ENCODE data around the gene GRPEL2.

Gene GRPEL2

GRCh38 chr5:149372932-149373331, 27.6 kb downstream of the GRPEL2 start:
- no peak for TF ChIP-seq CTCF (conservative IDR thresholded peaks at IDR 0.05; ENCODE audit: low read depth, low read length)
- no peak overlapping the region for H3K4me2 ChIP-seq
- no peaks in the 10 kb centered on the region for H3K36me3 ChIP-seq (ENCODE audit: insufficient read depth)
- H3K4me1 ChIP-seq (ENCODE audit: low read depth, poor library complexity, severe bottlenecking), result no peaks in the 10 kb centered on the region
- H3K9ac ChIP-seq, result no peak overlapping the region
- H3K79me2 ChIP-seq (ENCODE audit: insufficient read depth, low read depth), result no peaks in the 10 kb centered on the region
- no peak overlapping the region for H3K4me3 ChIP-seq (IDR thresholded peaks at IDR 0.05; ENCODE audit: insufficient read depth, low read depth, low read length)
- H3K27ac ChIP-seq, result no peak overlapping the region
- no peaks in the 10 kb centered on the region for H3K27me3 ChIP-seq (ENCODE audit: insufficient read depth, low read depth)
- H4K20me1 ChIP-seq (ENCODE audit: insufficient read depth), result no peaks in the 10 kb centered on the region
- H2AFZ ChIP-seq (ENCODE audit: low read depth), result no peak overlapping the region

GRCh38 chr5:149374303-149374702, 29.0 kb downstream of the GRPEL2 start:
- Histone ChIP-seq H3K9ac (no peak overlapping the region), H3K36me3 (ENCODE audit: insufficient read depth) (no peaks in the 10 kb centered on the region), H3K4me2 (no peak overlapping the region), H3K79me2 (ENCODE audit: insufficient read depth, low read depth) (no peaks in the 10 kb centered on the region), H3K4me1 (ENCODE audit: low read depth, poor library complexity, severe bottlenecking) (no peaks in the 10 kb centered on the region), H2AFZ (ENCODE audit: low read depth) (no peak overlapping the region), H4K20me1 (ENCODE audit: insufficient read depth) (no peaks in the 10 kb centered on the region), H3K27me3 (ENCODE audit: insufficient read depth, low read depth) (no peaks in the 10 kb centered on the region), H3K27ac (no peak overlapping the region), H3K4me3 (IDR thresholded peaks at IDR 0.05; ENCODE audit: insufficient read depth, low read depth, low read length) (no peak overlapping the region)
- TF ChIP-seq CTCF (conservative IDR thresholded peaks at IDR 0.05; ENCODE audit: low read depth, low read length), result no peak

DNA sequence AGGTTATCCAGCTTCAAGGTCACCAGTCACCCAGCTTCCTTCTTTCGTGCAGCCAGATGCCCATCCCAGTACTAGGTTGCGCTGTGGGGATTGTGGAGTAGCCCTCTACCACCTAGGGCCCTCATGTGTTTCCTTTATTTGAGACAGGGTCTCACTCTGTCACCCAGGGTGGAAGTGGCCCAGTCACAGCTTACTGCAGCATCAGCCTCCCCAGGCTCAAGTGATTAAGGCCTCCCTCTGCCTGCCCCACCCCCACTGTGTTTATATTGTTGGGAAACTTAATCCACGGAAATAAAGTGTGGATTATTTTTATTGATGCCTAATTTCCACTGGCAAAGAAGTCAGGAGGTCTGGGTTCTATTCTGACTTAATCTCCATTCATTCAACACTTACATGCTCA, 29.5 kb downstream of the GRPEL2 start:
- Histone ChIP-seq H3K27ac (no peak overlapping the region), H3K4me2 (no peak overlapping the region), H3K4me1 (ENCODE audit: low read depth, poor library complexity, severe bottlenecking) (no peaks in the 10 kb centered on the region), H3K27me3 (ENCODE audit: insufficient read depth, low read depth) (no peaks in the 10 kb centered on the region), H3K79me2 (ENCODE audit: insufficient read depth, low read depth) (no peaks in the 10 kb centered on the region), H3K9ac (no peak overlapping the region), H2AFZ (ENCODE audit: low read depth) (no peak overlapping the region), H3K36me3 (ENCODE audit: insufficient read depth) (no peaks in the 10 kb centered on the region), H3K4me3 (IDR thresholded peaks at IDR 0.05; ENCODE audit: insufficient read depth, low read depth, low read length) (no peak overlapping the region), H4K20me1 (ENCODE audit: insufficient read depth) (no peaks in the 10 kb centered on the region)
- no peak for TF ChIP-seq CTCF (conservative IDR thresholded peaks at IDR 0.05; ENCODE audit: low read depth, low read length)

DNA sequence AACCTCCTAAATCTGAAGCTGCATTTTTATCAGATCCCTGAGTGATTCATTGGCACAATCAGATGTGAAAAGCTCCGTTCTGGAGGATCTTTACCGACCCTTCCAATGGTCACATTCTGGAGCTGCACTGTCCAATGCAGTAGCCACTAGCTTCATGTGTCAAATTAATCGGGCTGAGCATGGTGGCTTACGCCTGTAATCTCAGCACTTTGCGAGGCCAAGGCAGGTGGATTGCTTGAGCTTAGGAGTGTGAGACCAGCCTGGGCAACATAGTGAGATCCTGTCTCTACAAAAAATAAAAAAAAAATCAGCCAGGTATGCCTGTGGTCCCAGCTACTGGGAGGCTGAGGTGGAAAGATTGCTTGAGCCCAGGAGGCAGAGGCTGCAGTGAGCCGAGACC, 30.1 kb downstream of the GRPEL2 start:
- Histone ChIP-seq H2AFZ (ENCODE audit: low read depth) (no peak overlapping the region), H3K27me3 (ENCODE audit: insufficient read depth, low read depth) (no peaks in the 10 kb centered on the region), H3K27ac (no peak overlapping the region), H3K9ac (no peak overlapping the region), H3K4me2 (no peak overlapping the region), H3K4me3 (IDR thresholded peaks at IDR 0.05; ENCODE audit: insufficient read depth, low read depth, low read length) (no peak overlapping the region), H3K79me2 (ENCODE audit: insufficient read depth, low read depth) (no peaks in the 10 kb centered on the region), H4K20me1 (ENCODE audit: insufficient read depth) (no peaks in the 10 kb centered on the region), H3K36me3 (ENCODE audit: insufficient read depth) (no peaks in the 10 kb centered on the region), H3K4me1 (ENCODE audit: low read depth, poor library complexity, severe bottlenecking) (no peaks in the 10 kb centered on the region)
- TF ChIP-seq CTCF (conservative IDR thresholded peaks at IDR 0.05; ENCODE audit: low read depth, low read length), result no peak

DNA sequence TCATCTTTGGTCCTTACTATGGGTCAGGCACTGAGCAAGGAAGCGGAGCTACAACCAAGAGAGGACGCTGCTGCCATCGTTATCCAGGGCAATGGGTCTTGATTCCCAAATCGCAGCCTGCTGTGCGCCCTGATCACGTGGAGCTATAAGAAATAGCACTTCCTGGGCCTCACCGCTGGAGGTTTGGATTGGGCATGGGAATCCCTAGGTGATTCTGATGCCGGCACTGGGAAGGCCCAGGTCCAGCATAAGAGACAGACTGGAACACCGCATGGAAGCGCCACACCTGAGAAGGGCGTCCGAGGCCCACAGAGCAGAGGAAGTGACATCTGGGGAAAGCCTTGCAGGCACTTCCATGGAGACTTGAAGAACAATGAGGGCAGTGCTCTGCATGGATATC, 30.8 kb downstream of the GRPEL2 start:
- Histone ChIP-seq H4K20me1 (ENCODE audit: insufficient read depth) (no peaks in the 10 kb centered on the region), H3K9ac (no peak overlapping the region), H3K27ac (no peak overlapping the region), H3K4me2 (no peak overlapping the region), H3K79me2 (ENCODE audit: insufficient read depth, low read depth) (no peaks in the 10 kb centered on the region), H2AFZ (ENCODE audit: low read depth) (no peak overlapping the region), H3K36me3 (ENCODE audit: insufficient read depth) (no peaks in the 10 kb centered on the region), H3K27me3 (ENCODE audit: insufficient read depth, low read depth) (no peaks in the 10 kb centered on the region), H3K4me1 (ENCODE audit: low read depth, poor library complexity, severe bottlenecking) (no peaks in the 10 kb centered on the region), H3K4me3 (IDR thresholded peaks at IDR 0.05; ENCODE audit: insufficient read depth, low read depth, low read length) (no peak overlapping the region)
- no peak for TF ChIP-seq CTCF (conservative IDR thresholded peaks at IDR 0.05; ENCODE audit: low read depth, low read length)
